Measurements from ENCODE around the gene S100PBP.
"Not testable (repeated sequence)": the region's sequence is repeated elsewhere in the genome, so short reads cannot be mapped to it uniquely, and the experiment has no call there.

S100PBP gene

GRCh38 chr1:32786856-32787255 is 30.6 kb upstream of the S100PBP start:
- no peak for DNase-seq

GRCh38 chr1:32789356-32789755 is 28.1 kb upstream of the S100PBP start:
- DNase-seq, result not testable (repeated sequence)

GRCh38 chr1:32791881-32792280 is 25.6 kb upstream of the S100PBP start:
- no peak for DNase-seq

GRCh38 chr1:32795763-32796162 is 21.7 kb upstream of the S100PBP start:
- not testable (repeated sequence) for DNase-seq

GRCh38 chr1:32797456-32797855 is 20.0 kb upstream of the S100PBP start:
- DNase-seq, result no peak

GRCh38 chr1:32798191-32798590 is 19.3 kb upstream of the S100PBP start:
- no peak for DNase-seq

- DNase-seq, result no peak
These were observed 18.6 kb upstream of the S100PBP start for GRCh38 chr1:32798679-32799416.

- no peak for DNase-seq
These were observed 16.2 kb upstream of the S100PBP start for GRCh38 chr1:32801096-32801715.

- DNase-seq, result not testable (repeated sequence)
These were observed 13.0 kb upstream of the S100PBP start for GRCh38 chr1:32804460-32804859.

- DNase-seq, result peak in 2 of 3 experiments; percentile 21 to 82
These were observed 11.2 kb upstream of the S100PBP start for GRCh38 chr1:32806290-32806689.

- DNase-seq, result no peak
These were observed 10.4 kb upstream of the S100PBP start for GRCh38 chr1:32806910-32807523.

- DNase-seq, result no peak
These were observed 8.9 kb upstream of the S100PBP start for GRCh38 chr1:32808580-32808979.

- DNase-seq, result no peak
These were observed 7.1 kb upstream of the S100PBP start for GRCh38 chr1:32810358-32810757.

GRCh38 chr1:32811265-32811664 is 6.2 kb upstream of the S100PBP start:
- DNase-seq, result no peak

GRCh38 chr1:32811917-32812316 is 5.5 kb upstream of the S100PBP start:
- DNase-seq, result no peak

GRCh38 chr1:32813941-32814739 is 3.3 kb upstream of the S100PBP start:
- DNase-seq, result no peak

GRCh38 chr1:32816676-32817158 is 736 bp upstream of the S100PBP start:
- DNase-seq, result peak in 1 of 3 experiments; percentile 76

GRCh38 chr1:32817815-32818786 is 648 bp downstream of the S100PBP start:
- peak; percentile 87 to 92 (median 89) for DNase-seq

- peak in 2 of 3 experiments; percentile 39 to 69 for DNase-seq
These were observed 1.5 kb downstream of the S100PBP start for GRCh38 chr1:32818804-32819541.

- no peak for DNase-seq
These were observed 7.7 kb downstream of the S100PBP start for GRCh38 chr1:32825181-32825580.

GRCh38 chr1:32828341-32828740 is 10.9 kb downstream of the S100PBP start:
- DNase-seq, result peak in 1 of 3 experiments; percentile 25

All from NCI-H1417 (cell line).